Stomach (tissue), 9 donors: ENCODE data around the gene SAMD8. TPM values are rescaled to one million over a fixed set of nuclear protein-coding genes. Genes with fewer than 3 reads are reported as not detected.
A peak's percentile ranks its signal among the peaks of the same experiment; 100 is the strongest.
"Not testable (repeated sequence)": the region's sequence is repeated elsewhere in the genome, so short reads cannot be mapped to it uniquely, and the experiment has no call there.

ENCODE experiments used
- DNase-seq, 2 donors: peaks; one replicate each; pipeline versions ENCODE4 v3.0.0 to v3.0.0-alpha.2; 2013 to 2019
- H3K27ac ChIP-seq, 5 donors: fragments of 200-600 bp in 4 of 5; sonication (generic) in 4 of 5; one replicate each; pipeline ENCODE4 v1.5.1; 2013 to 2019; ENCODE audit warnings: mild to moderate bottlenecking in 1 of 5, moderate library complexity in 1 of 5
- H3K27me3 ChIP-seq, 3 donors: fragments of 200-600 bp; sonication (generic); one replicate each; pipeline ENCODE4 v1.5.1; 2017 to 2019; ENCODE audit warnings: mixed run types in 1 of 3
- H3K36me3 ChIP-seq, 4 donors: fragments of 200-600 bp; sonication (generic); 1 replicate in 3 of 4; 2 replicates in 1 of 4; pipeline ENCODE4 v1.5.1; 2016 to 2019
- H3K4me1 ChIP-seq, 4 donors: fragments of 200-600 bp; sonication (generic); one replicate each; pipeline ENCODE4 v1.5.1; 2016 to 2019
- H3K4me3 ChIP-seq, 4 donors: fragments of 200-600 bp; sonication (generic) in 3 of 4; one replicate each; pipeline ENCODE4 v1.5.1; 2016 to 2019; ENCODE audit warnings: mild to moderate bottlenecking in 1 of 4
- H3K9me3 ChIP-seq, 4 donors: fragments of 200-600 bp; sonication (generic); one replicate each; pipeline ENCODE4 v1.5.1; 2016 to 2019
- CTCF ChIP-seq, 7 experiments: fragments of 450-650 bp in 4 of 7; fragments of 200-600 bp in 3 of 7; sonication (generic) in 3 of 7; IDR thresholded peaks; one replicate each; pipeline ENCODE4 v1.5.1; 2016 to 2019; ENCODE audit warnings: antibody characterized with exemption in 7 of 7, control low read depth in 2 of 7, mild to moderate bottlenecking in 1 of 7
- EP300 ChIP-seq: sonication (generic); formaldehyde crosslinking; IDR thresholded peaks from one replicate; pipeline ENCODE4 v1.6.1; 2017; ENCODE audit warnings: antibody characterized with exemption
- POLR2A ChIP-seq, 4 donors: fragments of 450-650 bp; IDR thresholded peaks; one replicate each; pipeline ENCODE4 v1.6.1; 2016; ENCODE audit warnings: antibody characterized with exemption in 4 of 4, control low read depth in 2 of 4, mild to moderate bottlenecking in 1 of 4, moderate library complexity in 1 of 4
- POLR2AphosphoS5 ChIP-seq, 3 donors: sonication (generic); formaldehyde crosslinking; IDR thresholded peaks; one replicate each; pipeline ENCODE4 v1.6.1; 2016; ENCODE audit warnings: antibody characterized with exemption in 3 of 3
- WGBS, 5 donors: extraction: QIAGEN DNeasy Blood & Tissue Kit in 3 of 5; methylation state at CpG; one replicate each; pipeline versions ENCODE4 v1.1.5 to v1.1.7; 2013 to 2018; 5-methylcytosine and 5-hydroxymethylcytosine counted together
- intact Hi-C: fragments of 100-400 bp; cut with DNase I; formaldehyde crosslinking; loops from one replicate; pipeline ENCODE4 v1.15.1; 2023; ENCODE audit warnings: low total_unique reads
- polyA plus RNA-seq, 3 donors: library from polyadenylated mRNA; stranded (reverse); fragments of 200-250 nt; gene quantifications; one replicate each; pipeline ENCODE4 v1.2.3, GENCODE V29; 2013
- total RNA-seq, 5 donors: library from RNA; depleted of rRNA; stranded (reverse); fragments of >200 nt; gene quantifications; one replicate each; pipeline versions ENCODE4 v1.1.0 to v1.2.3, GENCODE V29; 2014 to 2016
- donor health status: healthy with polysubstance abuse.
- donor health status: Bipolar disorder and iron deficiency.
- donor health status: healthy.

The SAMD8 gene
- total and polyA plus RNA-seq, 8 donors: 2.9 to 34.9 (median 5.5) TPM

DNA sequence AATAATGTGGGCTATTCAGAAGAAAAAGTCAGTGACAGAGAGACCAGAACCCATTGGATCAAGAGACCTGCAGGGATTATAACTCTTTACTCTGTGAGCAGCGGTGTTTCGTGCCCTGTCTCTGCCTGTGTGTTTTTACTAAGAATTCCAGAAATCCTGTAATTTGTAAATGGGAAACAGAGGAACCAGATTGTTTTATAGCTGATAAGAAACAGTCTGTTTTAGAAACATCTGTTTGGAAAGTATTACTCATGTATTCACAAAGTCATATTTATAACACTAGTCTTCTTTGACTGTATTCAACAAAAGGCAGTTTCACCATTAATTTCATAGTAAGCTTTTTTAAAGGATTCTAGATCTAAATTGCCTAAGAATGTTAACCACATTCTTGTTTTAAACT is 69.1 kb downstream of the SAMD8 start:
- Histone ChIP-seq H3K4me1 (peaks cover 0 to 14% (median 0%) of the 10 kb centered on the region in 4 donors), H3K9me3 (no peaks in the 10 kb centered on the region), H3K27ac (no peak overlapping the region), H3K27me3 (no peaks in the 10 kb centered on the region), H3K36me3 (peaks cover 9 to 42% (median 39%) of the 10 kb centered on the region in 4 donors), H3K4me3 (no peak overlapping the region)
- 78 to 98% (median 88%) methylated on average over 2 of the region's 2 CpGs for WGBS, 5 donors
- TF ChIP-seq POLR2A (IDR thresholded peaks at IDR 0.05) (no peak), CTCF (IDR thresholded peaks at IDR 0.05) (no peak), EP300 (no peak), POLR2AphosphoS5 (IDR thresholded peaks at IDR 0.05) (no peak)
- DNase-seq: no peak
- intact Hi-C loops: no loop called here

DNA sequence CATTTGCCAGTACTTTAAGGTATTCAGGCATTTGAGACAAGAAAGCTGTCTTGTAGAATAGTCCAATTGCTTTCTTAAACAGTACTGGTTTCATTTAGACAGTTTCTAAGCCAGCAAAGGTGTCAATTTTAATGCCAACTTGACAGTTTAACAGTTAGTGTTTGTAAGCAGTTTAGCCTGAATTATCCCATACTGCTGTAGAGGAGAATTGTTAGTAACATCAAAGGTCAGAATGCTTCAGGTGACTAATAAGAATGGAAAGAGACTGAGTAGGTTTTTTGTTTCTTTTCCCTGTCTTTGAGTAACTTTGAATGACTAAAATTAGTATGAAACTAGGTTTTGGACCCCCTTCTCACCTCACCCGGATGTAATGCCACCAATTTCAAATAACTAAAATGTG is 69.6 kb downstream of the SAMD8 start:
- Histone ChIP-seq H3K27me3 (no peaks in the 10 kb centered on the region), H3K36me3 (peaks cover 9 to 38% (median 34%) of the 10 kb centered on the region in 4 donors), H3K4me3 (no peak overlapping the region), H3K4me1 (peaks cover 0 to 14% (median under 1%) of the 10 kb centered on the region in 4 donors), H3K27ac (no peak overlapping the region), H3K9me3 (no peaks in the 10 kb centered on the region)
- DNase-seq: no peak
- 84 to 91% (median 86%) methylated on average over 1 of the region's 1 CpG for WGBS, 5 donors
- TF ChIP-seq POLR2A (IDR thresholded peaks at IDR 0.05): no peak
- no peak for TF ChIP-seq POLR2AphosphoS5 (IDR thresholded peaks at IDR 0.05)
- no peak for TF ChIP-seq EP300
- TF ChIP-seq CTCF (IDR thresholded peaks at IDR 0.05): no peak
- intact Hi-C loops: no loop called here

- Histone ChIP-seq H3K4me1 (peaks cover 0 to 21% (median 5%) of the 10 kb centered on the region in 4 donors), H3K9me3 (no peaks in the 10 kb centered on the region), H3K36me3 (peaks cover 0 to 13% (median 9%) of the 10 kb centered on the region in 4 donors), H3K27me3 (no peaks in the 10 kb centered on the region), H3K4me3 (no peak overlapping the region), H3K27ac (no peak overlapping the region)
- no peak for DNase-seq
- TF ChIP-seq EP300 (no peak), POLR2AphosphoS5 (IDR thresholded peaks at IDR 0.05) (no peak), CTCF (IDR thresholded peaks at IDR 0.05) (no peak), POLR2A (IDR thresholded peaks at IDR 0.05) (no peak)
- 47 to 70% (median 54%) methylated on average over 4 of the region's 4 CpGs for WGBS, 5 donors
- intact Hi-C loops: no loop called here
Observed at GRCh38 chr10:75186310-75186709, 74.9 kb downstream of the SAMD8 start.

- 68 to 85% (median 71%) methylated on average over 3 of the region's 3 CpGs for WGBS, 5 donors
- Histone ChIP-seq H3K27me3 (no peaks in the 10 kb centered on the region), H3K27ac (peak overlapping the region in 1 of 5 donors; percentile 19), H3K4me1 (peaks cover 7 to 37% (median 19%) of the 10 kb centered on the region in 4 donors), H3K36me3 (peaks cover 0 to 3% (median under 1%) of the 10 kb centered on the region in 4 donors), H3K9me3 (no peaks in the 10 kb centered on the region), H3K4me3 (no peak overlapping the region)
- TF ChIP-seq CTCF (IDR thresholded peaks at IDR 0.05) (peak in 5 of 7 experiments; percentile 37 to 66 (median 61)), POLR2AphosphoS5 (IDR thresholded peaks at IDR 0.05) (peak in 1 of 3 donors; percentile 54), POLR2A (IDR thresholded peaks at IDR 0.05) (no peak), EP300 (no peak)
- intact Hi-C loops: no loop called here
- peak; percentile 64 to 88 for DNase-seq
Observed at GRCh38 chr10:75187961-75188426, 76.5 kb downstream of the SAMD8 start.

DNA sequence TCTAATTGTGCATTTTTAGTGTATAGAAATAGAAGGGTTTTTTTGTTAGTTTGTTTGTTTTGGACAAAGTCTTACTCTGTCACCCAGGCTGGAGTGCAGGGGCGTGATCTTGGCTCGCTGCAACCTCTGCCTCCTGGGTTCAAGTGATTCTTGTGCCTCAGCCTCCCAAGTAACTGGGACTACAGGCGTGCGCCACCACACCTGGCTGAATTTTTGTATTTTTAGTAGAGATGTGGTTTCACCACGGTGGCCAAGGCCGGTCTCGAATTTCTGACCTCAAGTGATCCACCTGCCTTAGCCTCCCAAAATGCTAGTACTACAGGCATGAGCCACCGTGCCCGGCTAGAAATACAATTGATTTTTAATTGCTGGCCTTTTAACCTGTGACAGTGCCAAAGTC is 77.1 kb downstream of the SAMD8 start:
- H3K4me3 ChIP-seq, DNase-seq, intact Hi-C loops, H3K27ac ChIP-seq, H3K36me3 ChIP-seq, H3K27me3 ChIP-seq, H3K9me3 ChIP-seq: not testable (repeated sequence)
- WGBS, 5 donors: 93 to 95% (median 95%) methylated on average over 9 of the region's 9 CpGs
- H3K4me1 ChIP-seq: peaks cover 7 to 42% (median 19%) of the 10 kb centered on the region in 4 donors
